Measurements from ENCODE around the gene E2F8. TPM values are rescaled to one million over a fixed set of nuclear protein-coding genes. Genes with fewer than 3 reads are reported as not detected.
A peak's percentile ranks its signal among the peaks of the same experiment; 100 is the strongest.

Gene E2F8
- total RNA-seq, 4 donors from 2014 or later = 4.0 to 11.7 (median 4.7) TPM

- Histone ChIP-seq H3K27me3 (peaks cover 0 to 79% (median 7%) of the 10 kb centered on the region in 4 donors), H3K36me3 (no peaks in the 10 kb centered on the region), H3K4me3 (peak overlapping the region; percentile 58 to 88 (median 77)), H3K4me1 (peaks cover 32 to 88% (median 35%) of the 10 kb centered on the region in 3 donors), H3K9me3 (no peaks in the 10 kb centered on the region), H3K27ac (peak overlapping the region; percentile 70 to 85 (median 82))
- intact Hi-C loops (cut with DNase I) = no loop called here
- peak in 1 of 4 donors; percentile 24 for TF ChIP-seq POLR2A (IDR thresholded peaks at IDR 0.05)
- TF ChIP-seq, protein P1, sequence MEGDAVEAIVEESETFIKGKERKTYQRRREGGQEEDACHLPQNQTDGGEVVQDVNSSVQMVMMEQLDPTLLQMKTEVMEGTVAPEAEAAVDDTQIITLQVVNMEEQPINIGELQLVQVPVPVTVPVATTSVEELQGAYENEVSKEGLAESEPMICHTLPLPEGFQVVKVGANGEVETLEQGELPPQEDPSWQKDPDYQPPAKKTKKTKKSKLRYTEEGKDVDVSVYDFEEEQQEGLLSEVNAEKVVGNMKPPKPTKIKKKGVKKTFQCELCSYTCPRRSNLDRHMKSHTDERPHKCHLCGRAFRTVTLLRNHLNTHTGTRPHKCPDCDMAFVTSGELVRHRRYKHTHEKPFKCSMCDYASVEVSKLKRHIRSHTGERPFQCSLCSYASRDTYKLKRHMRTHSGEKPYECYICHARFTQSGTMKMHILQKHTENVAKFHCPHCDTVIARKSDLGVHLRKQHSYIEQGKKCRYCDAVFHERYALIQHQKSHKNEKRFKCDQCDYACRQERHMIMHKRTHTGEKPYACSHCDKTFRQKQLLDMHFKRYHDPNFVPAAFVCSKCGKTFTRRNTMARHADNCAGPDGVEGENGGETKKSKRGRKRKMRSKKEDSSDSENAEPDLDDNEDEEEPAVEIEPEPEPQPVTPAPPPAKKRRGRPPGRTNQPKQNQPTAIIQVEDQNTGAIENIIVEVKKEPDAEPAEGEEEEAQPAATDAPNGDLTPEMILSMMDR (IDR thresholded peaks at IDR 0.05) = no peak
- WGBS, 2 donors = 1% methylated on average over 14 to 29 of the region's 92 CpGs
- no peak for DNase-seq
Measured at GRCh38 chr11:19241260-19242178, 774 bp upstream of the E2F8 start.

GRCh38 chr11:19239039-19239438 lies 1.7 kb downstream of the E2F8 start:
- peaks cover 22 to 66% (median 31%) of the 10 kb centered on the region in 3 donors for H3K4me1 ChIP-seq
- no peaks in the 10 kb centered on the region for H3K9me3 ChIP-seq
- no peak for DNase-seq
- no peak for TF ChIP-seq POLR2A (IDR thresholded peaks at IDR 0.05)
- TF ChIP-seq, protein P1 (IDR thresholded peaks at IDR 0.05) = no peak
- H3K27ac ChIP-seq = no peak overlapping the region
- no peaks in the 10 kb centered on the region for H3K36me3 ChIP-seq
- H3K4me3 ChIP-seq = peak overlapping the region in 1 of 4 donors; percentile 6
- H3K27me3 ChIP-seq = peaks cover 0 to 55% (median 7%) of the 10 kb centered on the region in 4 donors
- intact Hi-C loops (cut with DNase I) = no loop called here
- 75 to 83% methylated on average over 3 of the region's 3 CpGs for WGBS, 2 donors

GRCh38 chr11:19237813-19238212 lies 2.9 kb downstream of the E2F8 start:
- Histone ChIP-seq H3K36me3 (no peaks in the 10 kb centered on the region), H3K4me3 (no peak overlapping the region), H3K27ac (no peak overlapping the region), H3K9me3 (no peaks in the 10 kb centered on the region), H3K27me3 (peaks cover 0 to 45% (median 7%) of the 10 kb centered on the region in 4 donors), H3K4me1 (peaks cover 18 to 60% (median 25%) of the 10 kb centered on the region in 3 donors)
- no peak for DNase-seq
- TF ChIP-seq, protein P1 (IDR thresholded peaks at IDR 0.05) = no peak
- TF ChIP-seq POLR2A (IDR thresholded peaks at IDR 0.05) = no peak
- WGBS, 2 donors = 56 to 70% methylated on average over 5 of the region's 5 CpGs
- intact Hi-C loops (cut with DNase I) = no loop called here

DNA sequence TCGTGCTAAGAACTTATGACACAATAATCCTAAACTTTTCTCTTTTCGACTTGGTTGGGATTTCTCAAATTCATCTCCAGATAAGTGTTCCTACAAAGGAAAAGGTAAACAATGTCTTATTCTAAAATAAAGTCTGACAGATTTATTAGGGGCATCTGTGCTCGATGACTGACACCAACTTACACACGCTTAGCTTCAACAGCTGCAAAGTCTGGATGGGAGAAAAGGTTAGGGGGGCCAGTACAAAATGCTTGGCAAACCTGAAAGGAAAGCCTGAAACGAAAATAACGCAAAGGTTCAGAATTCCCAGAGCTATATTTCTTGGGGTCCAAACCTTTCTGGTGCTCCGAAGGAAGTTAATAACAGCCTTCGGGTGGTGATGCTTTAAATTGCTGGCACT lies 3.4 kb downstream of the E2F8 start:
- H3K27me3 ChIP-seq = peaks cover 0 to 41% (median 6%) of the 10 kb centered on the region in 4 donors
- no peak overlapping the region for H3K27ac ChIP-seq
- no peak for TF ChIP-seq POLR2A (IDR thresholded peaks at IDR 0.05)
- peaks cover 14 to 60% (median 21%) of the 10 kb centered on the region in 3 donors for H3K4me1 ChIP-seq
- H3K4me3 ChIP-seq = no peak overlapping the region
- intact Hi-C loops (cut with DNase I) = no loop called here
- DNase-seq = no peak
- H3K9me3 ChIP-seq = no peaks in the 10 kb centered on the region
- 88 to 90% methylated on average over 7 to 8 of the region's 8 CpGs for WGBS, 2 donors
- no peaks in the 10 kb centered on the region for H3K36me3 ChIP-seq

DNA sequence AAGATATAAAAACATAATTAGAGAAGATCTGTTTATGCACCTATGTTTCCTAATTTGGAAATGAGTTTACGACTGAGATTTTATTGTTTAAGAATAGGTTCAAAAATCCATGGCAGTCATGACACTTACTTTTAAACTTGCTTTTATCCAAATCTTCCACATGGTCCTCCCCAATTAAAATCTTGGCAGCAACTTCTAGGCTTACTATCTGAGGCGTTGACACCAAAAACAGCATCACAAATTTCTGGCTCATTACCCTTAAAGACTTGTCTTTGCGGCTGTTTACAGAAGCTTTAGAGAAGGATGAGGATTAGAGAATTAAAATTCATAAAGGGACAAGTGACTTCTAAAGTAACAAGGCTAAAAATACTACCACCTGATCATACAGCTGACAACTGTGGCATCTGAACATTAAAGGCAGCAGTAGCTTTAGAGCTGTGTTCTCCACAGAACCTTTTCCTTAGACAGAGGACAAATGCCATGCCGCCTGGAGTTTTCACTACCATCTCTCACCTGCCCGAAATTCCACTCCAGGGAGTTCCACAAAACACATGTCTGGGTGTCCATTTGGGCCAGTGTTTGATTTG lies 6.4 kb downstream of the E2F8 start:
- TF ChIP-seq, protein P1 (IDR thresholded peaks at IDR 0.05) = no peak
- H3K4me3 ChIP-seq = no peak overlapping the region
- no peaks in the 10 kb centered on the region for H3K36me3 ChIP-seq
- intact Hi-C loops (cut with DNase I) = no loop called here
- H3K9me3 ChIP-seq = no peaks in the 10 kb centered on the region
- WGBS, 2 donors = 89 to 90% methylated on average over 5 of the region's 5 CpGs
- H3K27ac ChIP-seq = no peak overlapping the region
- peaks cover 0 to 31% (median 5%) of the 10 kb centered on the region in 3 donors for H3K4me1 ChIP-seq
- peaks cover 0 to 10% (median 0%) of the 10 kb centered on the region in 4 donors for H3K27me3 ChIP-seq
- DNase-seq = no peak
